K562 (cell line): Measurements from ENCODE around the gene ACR. TPM values are rescaled to one million over a fixed set of nuclear protein-coding genes. Genes with fewer than 3 reads are reported as not detected.

Experiments used
- ARID4B ChIP-seq: sonication (generic); formaldehyde crosslinking; IDR thresholded peaks from 2 replicates; pipeline ENCODE4 v1.8.0; 2022; ENCODE audit warnings: mild to moderate bottlenecking, missing genetic modification reagents
- CBFA2T2 ChIP-seq: fragments of 450-650 bp; conservative IDR thresholded peaks from 2 replicates; pipeline ENCODE4 v1.6.1; 2017; ENCODE audit warnings: mild to moderate bottlenecking
- ELK3 ChIP-seq: fragments of 450-650 bp; formaldehyde crosslinking; IDR thresholded peaks from 2 replicates; pipeline ENCODE4 v1.4.0; 2020; ENCODE audit warnings: mild to moderate bottlenecking
- KDM1A ChIP-seq, 2 experiments: fragments of 450-650 bp; IDR thresholded peaks; 2 replicates each; pipeline ENCODE4 v1.6.1; 2016; ENCODE audit warnings: mild to moderate bottlenecking in 2 of 2
- LEF1 ChIP-seq: fragments of 450-650 bp; IDR thresholded peaks from 2 replicates; pipeline ENCODE4 v1.6.1; 2016; ENCODE audit warnings: mild to moderate bottlenecking
- PPARD ChIP-seq: fragments of 250-450 bp; sonication (Bioruptor Pico); IDR thresholded peaks from 2 replicates; pipeline ENCODE4 v1.8.0; 2022; ENCODE audit warnings: inconsistent platforms, mild to moderate bottlenecking, moderate library complexity
- RAD51 ChIP-seq: fragments of 450-650 bp; IDR thresholded peaks from 2 replicates; pipeline ENCODE4 v1.7.1; 2016; ENCODE audit warnings: low read depth, mild to moderate bottlenecking, borderline replicate concordance
- SIN3B ChIP-seq: fragments of 450-650 bp; IDR thresholded peaks from 2 replicates; pipeline ENCODE4 v1.6.1; 2017; ENCODE audit warnings: low read depth, mild to moderate bottlenecking, moderate library complexity
- TAF1 ChIP-seq: IDR thresholded peaks from 2 replicates; pipeline ENCODE4 v1.6.1; 2011; ENCODE audit warnings: mild to moderate bottlenecking, low read length, moderate library complexity; ENCODE audit not compliant: insufficient read depth, control insufficient read depth, severe bottlenecking; ENCODE audit errors: extremely low read depth
- TARDBP ChIP-seq: fragments of 450-650 bp; IDR thresholded peaks from 2 replicates; pipeline ENCODE4 v1.6.1; 2016
- USF1 ChIP-seq: sonication (generic); formaldehyde crosslinking; IDR thresholded peaks from 2 replicates; pipeline ENCODE4 v1.9.0; 2022; ENCODE audit warnings: mild to moderate bottlenecking, missing genetic modification reagents
- ZFP30 ChIP-seq: fragments of 250-450 bp; sonication (Bioruptor Pico); IDR thresholded peaks from 2 replicates; pipeline ENCODE4 v1.8.0; 2022; ENCODE audit warnings: moderate library complexity, mild to moderate bottlenecking, inconsistent platforms, borderline replicate concordance
- ZFX ChIP-seq: sonication (generic); formaldehyde crosslinking; IDR thresholded peaks from 2 replicates; pipeline ENCODE4 v1.8.0; 2022; ENCODE audit warnings: mild to moderate bottlenecking, missing genetic modification reagents, moderate library complexity
- ZNF407 ChIP-seq: fragments of 450-650 bp; IDR thresholded peaks from 2 replicates; pipeline ENCODE4 v1.6.1; 2016; ENCODE audit warnings: low read depth
- ZZZ3 ChIP-seq: fragments of 450-650 bp; IDR thresholded peaks from 2 replicates; pipeline ENCODE4 v1.6.1; 2016; ENCODE audit warnings: antibody characterized with exemption, mild to moderate bottlenecking, moderate library complexity
- polyA plus RNA-seq, 8 experiments: library from polyadenylated mRNA; depleted of rRNA in 4 of 8; stranded (reverse) in 5 of 8; unstranded in 3 of 8; fragments of >200 nt; fragmentation: Nextera tagmentation in 2 of 8; fragmentation: Illumina TruSeq in 1 of 8; extraction: Ambion mirVana in 2 of 8; extraction: Trizol in 1 of 8; gene quantifications; 2 replicates each; pipeline versions ENCODE4 v1.2.1 to v1.2.3, GENCODE V29; 2011 to 2014; ENCODE audit warnings: inconsistent platforms in 1 of 8, missing spikeins in 1 of 8
- total RNA-seq, 7 experiments: library from RNA; depleted of rRNA in 6 of 7; stranded (reverse); fragments of >200 nt in 6 of 7; fragmentation: Illumina TruSeq in 2 of 7; extraction: Trizol in 2 of 7; gene quantifications; 2 replicates each; pipeline versions ENCODE4 v1.2.1 to v1.2.3, GENCODE V29; 2011 to 2021; ENCODE audit warnings: low replicate concordance in 1 of 7

The ACR gene
- total and polyA plus RNA-seq, 9 of the 15 experiments (the other 6 are each of a cell fraction or from before 2014, with no cell fraction given), result not detected

GRCh38 chr22:50739894-50740293 is 1.9 kb downstream of the ACR start (continued):
- TF ChIP-seq ZNF407 (no peak), KDM1A (IDR thresholded peaks at IDR 0.05) (no peak), CBFA2T2 (peak; percentile 23; the same call in 1 of the 2 replicates), ZZZ3 (no peak), TAF1 (no peak), ELK3 (no peak), USF1 (CRISPR knock-in tag) (peak; percentile 68), TARDBP (no peak), ZFX (CRISPR knock-in tag) (no peak), LEF1 (no peak), SIN3B (no peak), ARID4B (CRISPR knock-in tag) (no peak), ZFP30 (CRISPR knock-in tag) (no peak), PPARD (no peak), RAD51 (peak; percentile 76)
